ENCODE results near the gene REEP1. TPM values are rescaled to one million over a fixed set of nuclear protein-coding genes. Genes with fewer than 3 reads are reported as not detected.

REEP1 gene
- total and polyA plus RNA-seq, 2 of the 8 experiments (the other 6 are each of a cell fraction or from before 2014, with no cell fraction given), result 0.74 to 1.5 TPM

- TF ChIP-seq EGR1 (IDR thresholded peaks at IDR 0.05; ENCODE audit: borderline replicate concordance, low read depth, low read length), result no peak
These were observed 114.1 kb downstream of the REEP1 start (continued) for GRCh38 chr2:86223140-86223926.

Measured in H1 (cell line).